ENCODE results near the gene IMPG1.

DNA sequence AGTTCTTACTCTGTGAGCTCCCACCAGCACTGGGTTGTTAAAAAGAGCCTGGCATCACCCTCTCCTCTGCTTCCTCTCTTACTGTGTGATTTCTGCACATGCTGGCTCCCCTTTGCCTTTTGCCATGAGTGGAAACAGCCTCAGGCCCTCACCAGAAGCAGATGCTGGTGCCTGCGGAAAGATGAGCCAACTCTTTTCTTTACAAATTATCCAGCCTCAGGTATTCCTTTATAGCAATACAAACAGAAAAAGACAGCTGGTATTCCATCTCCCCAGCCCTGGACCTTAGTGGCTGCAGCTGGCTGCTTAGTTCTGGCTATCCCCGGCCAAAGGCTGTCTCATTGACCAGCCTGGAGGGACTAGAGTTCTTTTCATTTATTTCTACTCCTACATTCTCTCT lies 129.1 kb downstream of the IMPG1 start:
- TF ChIP-seq CTCF (IDR thresholded peaks at IDR 0.05) (no peak), POLR2AphosphoS5 (IDR thresholded peaks at IDR 0.05) (no peak), POLR2A (IDR thresholded peaks at IDR 0.05) (no peak)
